Measurements from ENCODE around the gene ATXN1. TPM values are rescaled to one million over a fixed set of nuclear protein-coding genes. Genes with fewer than 3 reads are reported as not detected.

The ATXN1 gene
- total RNA-seq, 1 experiment from 2014 or later, result 5.6 TPM

- WGBS (ENCODE audit: extremely low coverage, insufficient read length, low lambda C conversion rate), result no CpG with 5 or more reads among the region's 3 CpGs
- Histone ChIP-seq H2BK120ac (ENCODE audit: low read depth, low read length, poor library complexity, severe bottlenecking) (no peak overlapping the region), H2AFZ (ENCODE audit: low read length) (no peak overlapping the region), H3K18ac (ENCODE audit: insufficient read length, low read depth, low read length) (no peak overlapping the region), H3K79me1 (ENCODE audit: insufficient read depth, low read depth, low read length, poor library complexity, severe bottlenecking) (no peaks in the 10 kb centered on the region), H3K23ac (ENCODE audit: insufficient read length, low read depth, low read length) (no peak overlapping the region), H4K91ac (ENCODE audit: insufficient read length, low read depth, low read length) (no peak overlapping the region), H4K5ac (ENCODE audit: insufficient read length, low read depth, low read length) (no peak overlapping the region), H3K56ac (ENCODE audit: insufficient read length, low read depth, low read length) (no peak overlapping the region), H3K4me2 (ENCODE audit: insufficient read depth, insufficient read length, low read length) (no peak overlapping the region), H3K4me1 (ENCODE audit: insufficient read depth, low read length) (peaks cover 2% of the 10 kb centered on the region; the same call in 1 of the 2 replicates), H3T11ph (ENCODE audit: low read length) (no peak overlapping the region), H2BK15ac (ENCODE audit: low read depth, low read length) (no peak overlapping the region), H3K14ac (ENCODE audit: insufficient read depth, low read length) (no peak overlapping the region), H2AK5ac (ENCODE audit: insufficient read length, low read length) (no peak overlapping the region), H3K23me2 (ENCODE audit: insufficient read length, low read depth, low read length, poor library complexity, severe bottlenecking) (peaks cover 19% of the 10 kb centered on the region), H3K4ac (ENCODE audit: low read depth, low read length) (no peak overlapping the region), H3K27ac (ENCODE audit: insufficient read length, low read depth, low read length) (no peak overlapping the region), H4K20me1 (ENCODE audit: control insufficient read depth, insufficient read depth, insufficient read length) (peaks cover 3% of the 10 kb centered on the region), H2BK12ac (ENCODE audit: insufficient read length, low read depth, low read length) (no peak overlapping the region), H2BK20ac (ENCODE audit: low read depth, low read length, poor library complexity, severe bottlenecking) (no peak overlapping the region), H3K79me2 (ENCODE audit: insufficient read depth, low read length) (no peaks in the 10 kb centered on the region), H4K8ac (replicated peaks; ENCODE audit: insufficient read length, low read depth, low read length) (no peak overlapping the region), H2BK5ac (ENCODE audit: insufficient read length, low read length) (no peak overlapping the region), H3K9ac (ENCODE audit: extremely low read depth, insufficient read length, low read length) (no peak overlapping the region), H3K9me3 (ENCODE audit: control insufficient read depth, low read depth, low read length) (no peaks in the 10 kb centered on the region), H3K27me3 (ENCODE audit: insufficient read depth, low read length) (no peaks in the 10 kb centered on the region)
- Mint-ChIP-seq H3K4me1 (peaks cover 15% of the 10 kb centered on the region in 2 experiments), H3K27ac (no peak overlapping the region), H3K36me3 (ENCODE audit: insufficient read depth in 1 of 3, low read depth in 3 of 3) (no peaks in the 10 kb centered on the region), H3K4me3 (no peak overlapping the region), H3K27me3 (ENCODE audit: low read depth) (peaks cover 11% of the 10 kb centered on the region), H3K9me3 (no peaks in the 10 kb centered on the region; a peak in 1 of 5 replicates)
- no peak for DNase-seq
- TF ChIP-seq CTCF (conservative IDR thresholded peaks at IDR 0.05), result peak; percentile 40; the same call in 2 of the 3 replicates
These were observed 3.1 kb upstream of the ATXN1 start for GRCh38 chr6:16764188-16764950.
